ENCODE measurements around the gene SELE.

- no peak for TF ChIP-seq CREB5 (CRISPR knock-in tag; IDR thresholded peaks at IDR 0.05; ENCODE audit: low read depth)
- TF ChIP-seq POU6F1 (CRISPR knock-in tag; IDR thresholded peaks at IDR 0.05; ENCODE audit: borderline replicate concordance, low read depth) = no peak
- no peak for TF ChIP-seq ZFP3 (CRISPR knock-in tag; IDR thresholded peaks at IDR 0.05)
- TF ChIP-seq ZFP30 (CRISPR knock-in tag; IDR thresholded peaks at IDR 0.05) = no peak
- no peak for TF ChIP-seq PATZ1 (CRISPR knock-in tag; IDR thresholded peaks at IDR 0.05; ENCODE audit: borderline replicate concordance)
- no peak for TF ChIP-seq BACH2 (CRISPR knock-in tag; IDR thresholded peaks at IDR 0.05; ENCODE audit: borderline replicate concordance)
- peak; percentile 96 for TF ChIP-seq TOX (CRISPR knock-in tag; IDR thresholded peaks at IDR 0.05; ENCODE audit: borderline replicate concordance)
- no peak for TF ChIP-seq ISL1 (CRISPR knock-in tag; IDR thresholded peaks at IDR 0.05)
- TF ChIP-seq ZNF70 (CRISPR knock-in tag; IDR thresholded peaks at IDR 0.05) = no peak
- TF ChIP-seq ZNF565 (CRISPR knock-in tag; conservative IDR thresholded peaks at IDR 0.05; ENCODE audit: low read depth) = no peak
- TF ChIP-seq RARB (CRISPR knock-in tag; IDR thresholded peaks at IDR 0.05) = peak; percentile 96
Measured at GRCh38 chr1:169779150-169779549, 45.3 kb upstream of the SELE start.
